Prostate gland (tissue), 2 donors: ENCODE results near the gene DKK3.

Experiments
- CTCF ChIP-seq, 4 experiments: fragments of 200-600 bp in 2 of 4; fragments of 450-650 bp in 2 of 4; sonication (generic) in 2 of 4; IDR thresholded peaks; 1 replicate in 3 of 4; 2 replicates in 1 of 4; pipeline ENCODE4 v1.5.1; 2016 to 2019; ENCODE audit warnings: antibody characterized with exemption in 4 of 4, mild to moderate bottlenecking in 2 of 4, moderate library complexity in 2 of 4
- POLR2A ChIP-seq: fragments of 450-650 bp; IDR thresholded peaks from one replicate; pipeline ENCODE4 v1.6.1; 2016; ENCODE audit warnings: antibody characterized with exemption, mild to moderate bottlenecking
- POLR2AphosphoS5 ChIP-seq: sonication (generic); formaldehyde crosslinking; IDR thresholded peaks from one replicate; pipeline ENCODE4 v1.6.1; 2017; ENCODE audit warnings: antibody characterized with exemption

- no peak for TF ChIP-seq POLR2A
- no peak for TF ChIP-seq CTCF (IDR thresholded peaks at IDR 0.05)
- no peak for TF ChIP-seq POLR2AphosphoS5
Measured at GRCh38 chr11:11988681-11989261, 19.7 kb downstream of the DKK3 start.
